Epithelial cell of esophagus (primary cell): ENCODE results near the gene ESPL1.

Source experiments
- DNase-seq: peaks from one replicate; pipeline ENCODE4 v3.0.0; 2010; ENCODE audit warnings: low read depth
- H3K4me3 ChIP-seq: 2 replicates; pipeline ENCODE4 v1.5.1; 2011; ENCODE audit warnings: mild to moderate bottlenecking, low read length, control low read depth
- CTCF ChIP-seq: IDR thresholded peaks from 2 replicates; pipeline ENCODE4 v1.5.1; 2011; ENCODE audit warnings: low read depth, mild to moderate bottlenecking, low read length, control low read depth, inconsistent platforms; ENCODE audit not compliant: insufficient read depth; ENCODE audit errors: missing control alignments

ESPL1 gene

GRCh38 chr12:53231671-53231920 lies 36.5 kb upstream of the ESPL1 start:
- TF ChIP-seq CTCF: no peak
- H3K4me3 ChIP-seq: peak overlapping the region; percentile 95
- no peak for DNase-seq

- TF ChIP-seq CTCF: no peak
- peak within 1 kb of the TSS; percentile 95 for H3K4me3 ChIP-seq
- DNase-seq: peak; percentile 81
These were observed 36.0 kb upstream of the ESPL1 start, which contains the start of gene RARG for GRCh38 chr12:53231921-53232645. TSS of gene RARG (minus strand) at chr12:53232209. CDS start at chr12:53227545, 4,664 bp downstream.

GRCh38 chr12:53232646-53233461 lies 35.2 kb upstream of the ESPL1 start:
- DNase-seq: peak; percentile 87
- peak overlapping the region; percentile 47 for H3K4me3 ChIP-seq
- no peak for TF ChIP-seq CTCF

- no peak for DNase-seq
- no peak for TF ChIP-seq CTCF
- H3K4me3 ChIP-seq: no peak overlapping the region
These were observed 34.4 kb upstream of the ESPL1 start for GRCh38 chr12:53233671-53234121.

GRCh38 chr12:53234271-53234914 lies 33.7 kb upstream of the ESPL1 start:
- TF ChIP-seq CTCF: no peak
- no peak overlapping the region for H3K4me3 ChIP-seq
- no peak for DNase-seq

- no peak overlapping the region for H3K4me3 ChIP-seq
- no peak for TF ChIP-seq CTCF
- no peak for DNase-seq
These were observed 32.9 kb upstream of the ESPL1 start for GRCh38 chr12:53235164-53235563.
